NT2/D1 (cell line): ENCODE results near the gene MKS1.

ENCODE experiments used
- YY1 ChIP-seq: IDR thresholded peaks from 2 replicates; pipeline ENCODE4 v1.6.1; 2011; ENCODE audit not compliant: insufficient read length, insufficient read depth
- ZNF274 ChIP-seq: IDR thresholded peaks from 2 replicates; pipeline ENCODE4 v1.6.1; 2011; ENCODE audit warnings: mild to moderate bottlenecking, low read depth, low read length

- TF ChIP-seq YY1 (no peak), ZNF274 (no peak)
Measured at GRCh38 chr17:58227733-58228132, 8.7 kb upstream of the MKS1 start.
